GM21576 (cell line): ENCODE results near the gene ENOX2.

Experiments used
- ATAC-seq: cut with Tn5 transposase; IDR thresholded peaks from one replicate; pipeline ENCODE4 v1.9.1; 2021; ENCODE audit warnings: mild to moderate bottlenecking, moderate library complexity; ENCODE audit not compliant: unreplicated experiment

The ENOX2 gene

DNA sequence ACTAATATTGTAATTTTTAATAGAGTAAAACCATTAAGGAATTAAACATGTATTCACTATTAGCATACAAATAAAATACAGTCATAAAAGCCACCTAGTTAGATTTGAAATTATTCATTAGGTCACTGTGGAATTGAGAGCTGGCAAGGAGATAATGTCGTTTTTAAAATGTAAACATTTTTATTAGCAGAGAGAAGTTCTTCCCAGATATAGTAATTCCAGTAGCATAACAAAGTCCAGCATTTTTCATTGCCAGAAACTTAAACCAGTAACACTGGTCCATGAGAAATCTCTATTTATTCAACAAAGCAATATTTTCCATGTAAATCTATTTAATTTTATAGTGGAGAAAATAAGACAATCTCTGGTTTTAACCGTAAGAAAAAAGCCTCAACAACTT lies 17.5 kb downstream of the ENOX2 start:
- ATAC-seq, result no peak

DNA sequence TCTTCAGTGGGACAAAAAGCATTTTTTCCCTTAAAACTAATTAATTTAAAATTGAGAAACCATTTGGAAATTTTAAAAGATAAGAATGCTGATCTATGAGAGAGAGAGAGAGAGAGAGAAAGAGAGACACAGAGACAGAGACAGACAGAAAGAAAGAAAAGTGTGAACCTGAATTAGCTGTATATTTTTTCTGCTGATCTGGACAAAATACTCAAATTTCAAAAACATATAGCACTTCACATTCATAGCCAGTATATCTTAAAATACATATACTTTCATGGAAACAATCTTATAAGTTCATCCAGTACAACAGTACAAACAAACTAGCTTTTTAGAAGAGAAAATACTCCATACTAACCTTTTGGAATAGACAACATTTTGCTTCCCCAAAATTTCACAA lies 18.4 kb downstream of the ENOX2 start:
- ATAC-seq, result no peak

DNA sequence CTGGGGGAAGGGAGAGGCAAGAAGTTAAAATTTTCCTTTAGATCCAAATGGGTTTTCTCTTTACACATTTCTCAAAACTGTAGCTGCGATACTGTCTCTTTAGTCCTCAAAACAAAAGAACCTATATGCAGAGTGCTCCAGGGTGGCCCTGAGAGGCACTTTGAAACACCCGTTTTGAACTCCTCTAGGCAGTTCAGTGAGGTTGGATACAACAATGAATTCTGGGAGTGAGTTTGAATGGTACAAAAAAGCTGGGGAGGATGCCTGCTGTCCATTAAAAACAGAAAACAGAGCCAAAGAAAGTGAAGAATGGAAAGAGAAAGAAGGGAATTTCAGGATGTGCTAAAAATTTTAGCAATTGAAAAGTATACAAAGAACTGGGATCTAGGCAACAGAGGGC lies 23.1 kb downstream of the ENOX2 start:
- ATAC-seq, result no peak

DNA sequence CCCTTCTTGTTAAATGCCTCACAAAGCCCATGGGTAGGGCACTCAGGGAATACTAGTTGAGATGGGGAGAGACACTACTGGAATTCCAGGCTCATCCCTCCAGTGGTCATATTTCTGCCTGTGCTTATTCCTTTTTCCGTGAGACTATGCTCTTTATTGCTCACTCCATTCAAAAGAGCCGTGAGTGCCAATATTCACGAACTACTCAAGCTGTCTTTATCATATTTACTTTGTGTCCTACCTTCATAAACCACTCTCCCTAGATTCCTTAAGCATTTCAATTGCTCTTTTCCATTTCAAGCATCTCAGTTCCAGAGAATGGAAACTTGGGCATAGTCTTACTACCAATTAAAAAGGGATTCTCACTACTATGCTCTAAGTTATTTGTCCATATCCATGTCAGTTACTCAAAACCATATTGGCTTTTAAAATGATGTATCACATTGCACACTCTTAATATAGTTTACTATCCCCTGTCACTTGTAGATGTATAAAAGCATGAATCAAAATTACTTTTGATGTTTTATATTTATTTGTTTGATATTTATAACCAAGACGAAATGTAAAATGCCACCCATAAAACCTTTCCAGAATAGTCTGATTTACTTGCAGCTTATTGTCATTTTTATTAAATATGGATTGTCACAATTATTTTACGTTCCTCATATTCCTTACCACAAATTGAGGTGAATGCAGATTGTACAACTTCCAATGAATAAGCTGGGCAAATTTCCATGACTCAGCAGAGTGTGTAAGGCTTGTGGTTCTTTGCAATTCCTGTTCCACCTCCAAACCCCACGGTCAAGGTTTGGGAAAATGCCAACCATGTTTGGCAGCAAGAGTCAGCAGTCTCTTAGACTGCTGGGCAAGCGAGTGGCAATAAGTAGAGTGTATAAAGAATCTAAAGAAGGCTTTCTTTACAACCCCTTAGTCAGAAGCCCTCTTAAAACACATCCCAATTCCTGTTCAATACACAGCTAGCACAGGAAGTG lies 24.4 kb downstream of the ENOX2 start:
- ATAC-seq, result no peak

DNA sequence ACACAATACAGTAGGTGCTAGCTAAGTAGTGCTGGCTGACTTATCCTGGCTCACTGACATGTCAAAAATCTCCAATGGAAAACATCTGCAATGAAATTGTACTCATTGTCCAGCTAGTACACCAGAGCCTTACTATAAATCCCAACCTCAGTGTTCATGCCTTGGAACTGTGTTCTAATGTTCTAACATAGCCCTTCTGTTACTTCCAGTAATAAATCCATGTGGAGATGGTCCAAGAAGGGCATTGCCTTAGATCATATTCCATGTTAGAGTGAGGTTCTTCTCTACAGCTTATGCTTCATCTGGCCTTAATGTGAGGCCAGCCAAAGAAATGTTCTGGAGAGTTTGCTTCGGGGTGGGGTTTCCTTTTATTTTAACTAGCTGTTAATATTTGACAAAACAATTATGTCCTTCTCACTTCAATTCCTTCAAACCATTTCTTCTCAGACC lies 25.1 kb downstream of the ENOX2 start:
- ATAC-seq, result no peak

DNA sequence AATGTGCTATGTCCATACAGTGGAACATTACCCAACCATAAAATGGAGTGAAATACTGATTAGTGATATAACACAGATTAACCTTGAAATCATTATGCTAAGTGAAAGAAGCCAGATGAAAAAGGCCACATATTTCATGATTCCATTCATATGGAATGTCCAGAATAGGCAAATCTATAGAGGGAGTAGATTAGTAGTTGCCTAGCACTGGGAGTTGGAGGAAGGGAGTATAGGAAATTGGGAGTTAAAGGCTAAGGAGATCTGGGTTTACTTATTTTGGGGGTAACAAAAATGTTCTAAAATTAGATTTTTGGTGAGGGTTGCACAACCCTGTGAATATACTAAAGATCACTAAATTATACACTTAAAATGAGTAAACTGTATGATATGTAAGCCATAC lies 26.8 kb downstream of the ENOX2 start:
- no peak for ATAC-seq

DNA sequence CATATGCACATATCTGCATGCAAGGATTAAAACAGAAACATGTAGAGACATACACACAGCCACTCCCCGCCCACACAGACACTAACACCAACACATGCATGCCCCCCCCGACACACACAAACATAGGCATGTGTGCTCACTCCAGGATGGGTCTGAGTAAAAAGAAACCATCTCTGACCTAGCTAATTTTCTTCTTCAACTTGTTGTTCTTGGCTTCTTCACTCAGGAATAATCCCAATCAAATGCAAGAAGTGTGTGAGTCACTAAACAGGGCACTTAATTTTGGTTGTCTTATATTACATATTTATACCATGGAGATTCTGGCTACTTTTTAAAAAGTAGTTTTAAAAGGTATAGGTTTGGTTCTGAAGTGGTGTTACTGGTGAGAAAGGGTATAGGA lies 28.3 kb downstream of the ENOX2 start:
- no peak for ATAC-seq

DNA sequence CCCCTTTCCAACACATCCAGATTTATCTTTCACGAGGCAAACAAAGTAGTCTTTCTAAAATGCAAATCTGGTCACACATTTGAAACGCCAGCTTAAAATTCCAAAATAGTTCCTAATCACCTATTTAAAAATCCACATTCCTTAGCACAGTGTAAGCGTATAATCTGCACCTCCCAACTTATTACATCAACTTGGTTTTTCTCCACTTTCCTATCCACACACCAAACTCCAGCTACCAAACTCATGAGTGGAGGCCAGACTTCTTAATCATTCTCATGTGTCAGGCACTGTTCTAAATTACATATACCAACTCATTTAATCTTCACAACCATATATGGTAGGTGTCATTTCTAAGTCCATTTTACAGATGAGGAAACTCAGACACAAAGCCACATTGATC lies 33.8 kb downstream of the ENOX2 start:
- ATAC-seq, result no peak

DNA sequence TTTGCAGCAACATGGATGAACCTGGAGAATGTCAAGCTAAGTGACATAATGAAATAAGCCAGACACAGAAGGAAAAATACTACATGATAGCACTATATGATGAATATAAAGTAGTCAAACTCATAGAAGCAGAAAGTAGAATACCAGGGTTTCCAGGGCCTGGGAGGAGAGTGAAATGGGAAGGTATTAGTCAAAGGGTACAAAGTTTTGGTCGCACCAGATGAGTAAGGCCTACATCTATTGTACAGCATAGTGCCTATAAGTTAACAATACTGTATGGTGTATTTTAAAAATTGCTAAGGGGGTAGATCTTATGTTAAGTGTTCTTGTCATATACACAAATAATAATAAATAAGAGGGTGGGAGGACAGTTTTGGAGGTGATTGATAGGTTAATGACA lies 41.5 kb downstream of the ENOX2 start:
- ATAC-seq, result no peak

DNA sequence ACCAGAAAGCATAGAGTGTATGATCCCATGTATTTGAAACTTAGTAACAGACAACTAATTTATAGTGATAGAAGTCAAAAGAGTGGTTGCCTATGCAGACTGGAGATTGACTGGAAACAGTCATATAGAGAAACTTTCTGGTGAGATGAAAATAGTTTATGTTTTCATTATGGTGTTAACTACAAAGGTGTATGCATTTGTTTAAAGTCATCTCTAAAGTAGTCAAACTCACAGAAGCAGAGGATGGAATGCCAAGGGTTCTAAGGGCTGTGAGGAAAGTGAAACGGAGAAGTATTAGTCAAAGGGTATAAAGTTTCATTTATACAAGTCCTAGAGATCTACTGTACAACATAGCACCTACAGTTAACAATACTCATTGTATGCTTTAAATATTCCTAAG lies 45.8 kb downstream of the ENOX2 start:
- peak; percentile 90 for ATAC-seq

DNA sequence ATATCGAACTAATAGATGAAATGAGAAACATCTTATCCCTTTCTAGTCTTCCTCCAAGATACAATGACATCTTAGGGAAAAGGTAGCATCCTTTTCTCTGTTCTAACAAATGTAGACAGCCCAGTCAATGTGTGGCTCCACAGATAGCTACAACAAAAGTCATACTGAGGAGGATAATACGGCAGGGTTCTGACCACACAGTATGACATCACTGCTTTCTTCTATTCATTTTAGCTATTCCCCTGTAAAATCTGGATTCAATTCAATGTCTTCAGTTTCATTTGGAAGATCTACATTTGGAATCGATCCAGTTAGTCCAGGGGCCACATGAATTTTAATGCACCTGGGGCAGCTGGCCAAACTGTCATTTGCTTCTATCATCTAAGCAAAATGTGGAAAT lies 51.4 kb downstream of the ENOX2 start:
- ATAC-seq, result no peak

DNA sequence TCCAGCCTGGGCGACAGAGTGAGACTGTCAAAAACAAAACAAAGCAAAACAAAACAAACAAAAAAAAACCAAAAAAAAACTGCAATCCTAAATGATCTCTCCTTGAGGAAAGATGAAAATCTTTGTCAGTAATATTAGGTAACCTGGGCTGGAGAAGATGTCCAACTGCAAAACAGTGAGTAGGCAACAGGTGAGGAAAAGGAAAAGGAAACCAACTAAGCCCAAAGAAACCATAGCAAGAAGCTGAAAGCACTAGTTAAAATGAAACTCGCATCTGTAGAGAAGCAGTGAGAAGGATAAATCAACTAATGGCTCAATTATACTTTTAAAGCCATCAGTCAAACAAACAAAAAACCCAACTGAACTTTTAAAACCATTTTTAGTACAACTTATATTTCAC lies 54.2 kb downstream of the ENOX2 start:
- ATAC-seq, result peak; percentile 74

DNA sequence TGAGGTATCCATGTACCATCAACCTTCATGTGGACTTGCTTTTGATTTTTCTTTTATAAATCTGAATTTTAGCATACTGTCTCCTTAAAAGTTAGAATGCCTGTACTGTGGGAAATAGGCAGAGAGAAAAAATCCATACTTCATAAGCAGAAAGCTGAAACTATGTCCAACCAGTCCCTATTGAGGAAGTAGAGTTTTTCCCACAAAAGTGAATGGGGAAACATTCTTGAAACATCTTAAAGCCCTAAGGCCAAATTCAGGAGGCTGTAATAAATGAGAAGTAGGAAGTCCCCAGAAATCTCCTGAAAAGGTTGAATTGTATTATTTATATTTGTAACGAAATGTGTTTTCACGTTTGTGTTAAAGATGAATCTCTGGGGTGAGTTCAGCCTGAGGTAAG lies 56.3 kb downstream of the ENOX2 start:
- no peak for ATAC-seq

DNA sequence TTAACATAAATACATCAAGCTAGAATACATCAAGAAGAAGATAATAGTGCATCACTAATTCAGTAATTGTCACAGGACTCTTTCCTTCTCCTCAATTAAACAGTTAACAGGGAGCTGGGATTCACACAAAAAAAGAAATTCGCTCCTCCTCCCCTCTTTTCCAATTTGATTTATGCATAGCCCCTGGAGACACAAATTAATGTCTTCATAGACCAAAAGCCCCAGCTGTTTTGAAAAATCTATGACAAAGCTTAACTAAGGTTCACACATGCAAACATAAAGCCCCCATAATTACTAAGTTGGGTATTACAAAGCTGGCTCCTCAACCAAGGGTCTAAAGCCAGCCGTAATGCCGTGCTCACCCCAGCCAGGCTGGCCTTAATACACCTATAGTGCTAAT lies 61.2 kb downstream of the ENOX2 start:
- no peak for ATAC-seq

DNA sequence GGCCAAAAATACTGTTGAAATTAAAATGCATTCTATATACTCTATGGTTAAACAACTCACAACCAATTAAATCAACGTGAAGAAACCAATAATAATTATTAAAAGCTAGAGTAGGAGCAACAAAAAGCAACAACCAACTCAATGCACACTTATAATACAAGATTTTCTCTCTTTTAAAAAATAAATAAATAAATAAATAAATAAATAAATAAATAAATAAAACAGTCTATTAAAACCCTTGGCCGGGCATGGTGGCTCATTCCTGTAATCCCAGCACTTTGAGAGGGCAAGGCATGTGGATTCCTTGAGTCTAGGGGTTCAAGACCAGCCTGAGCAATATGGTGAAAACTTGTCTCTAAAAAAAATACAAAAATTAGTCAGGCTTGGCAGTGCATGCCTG lies 62.7 kb downstream of the ENOX2 start:
- ATAC-seq, result no peak

DNA sequence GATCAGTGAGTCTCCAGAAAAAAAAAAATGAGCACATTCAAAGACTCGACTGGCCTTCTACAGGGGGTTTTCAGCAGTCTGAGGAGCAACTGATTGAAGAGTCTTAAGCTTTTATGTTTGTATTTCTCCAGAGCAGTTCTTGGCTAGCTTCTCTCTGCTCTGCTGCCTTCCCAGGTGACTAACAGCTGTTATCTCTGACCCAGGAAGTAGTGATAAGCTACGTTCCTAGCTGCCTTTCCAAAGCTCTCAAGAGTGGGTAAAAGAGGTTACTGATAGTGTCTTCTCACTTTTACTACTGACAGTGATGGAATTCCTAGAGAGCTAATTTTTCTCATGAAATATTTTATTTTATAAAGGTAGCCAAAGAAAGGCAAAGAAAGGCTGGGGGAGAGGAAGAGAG lies 66.6 kb downstream of the ENOX2 start:
- ATAC-seq, result peak; percentile 49

DNA sequence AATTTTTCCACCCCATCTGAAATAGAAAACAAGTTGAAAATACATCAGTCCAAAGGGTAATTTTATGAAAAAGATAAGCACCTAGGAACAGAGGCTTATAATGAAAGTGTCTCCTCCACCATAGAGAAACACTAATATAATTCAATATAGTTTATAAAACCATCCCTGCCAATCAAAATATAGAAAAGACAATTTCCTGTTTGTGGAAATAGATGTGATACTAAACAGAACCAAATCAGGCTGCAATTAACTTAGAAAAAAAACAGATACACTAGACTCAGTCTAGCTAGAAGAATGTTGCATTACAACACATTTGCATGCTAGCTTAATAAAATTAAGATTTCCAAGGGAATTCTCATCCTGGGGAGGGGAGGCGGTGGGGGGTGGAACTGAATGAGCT lies 68.2 kb downstream of the ENOX2 start:
- ATAC-seq, result no peak

DNA sequence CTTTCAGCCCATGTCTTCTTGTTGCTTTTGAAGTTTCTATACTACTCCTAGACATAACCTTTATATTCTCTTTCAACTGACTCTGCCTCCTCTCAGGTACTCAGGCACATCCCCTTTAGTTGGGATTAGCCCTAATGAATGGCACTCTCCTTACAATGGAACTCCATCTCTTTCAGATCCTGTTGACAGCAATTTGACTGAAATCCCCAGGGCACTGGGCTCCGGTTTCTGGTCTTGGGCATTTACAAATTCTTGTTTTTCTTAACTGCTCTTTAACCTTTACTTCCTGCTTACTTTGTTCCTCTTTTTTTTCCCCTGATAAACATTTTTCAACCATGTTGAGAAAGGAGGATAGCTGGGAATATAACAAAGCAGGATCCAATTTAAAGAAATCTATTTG lies 68.9 kb downstream of the ENOX2 start:
- no peak for ATAC-seq

DNA sequence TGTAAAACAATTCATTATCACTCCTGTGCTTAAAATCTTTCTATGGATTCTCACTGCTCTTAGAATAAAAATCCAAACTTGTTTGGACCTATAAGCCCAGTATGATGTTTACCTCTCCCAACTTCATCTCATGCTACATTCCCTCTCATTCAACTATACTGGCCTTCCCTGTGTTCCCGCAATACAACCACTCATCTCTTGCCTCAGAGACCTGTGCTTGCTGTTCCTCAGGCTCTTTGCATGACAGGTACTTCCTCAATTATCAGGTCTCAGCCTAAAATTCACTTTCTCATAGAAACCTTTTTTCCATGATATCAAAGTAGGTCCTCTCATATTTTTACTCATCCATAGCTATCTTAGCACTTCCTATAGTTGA lies 71.7 kb downstream of the ENOX2 start:
- no peak for ATAC-seq

DNA sequence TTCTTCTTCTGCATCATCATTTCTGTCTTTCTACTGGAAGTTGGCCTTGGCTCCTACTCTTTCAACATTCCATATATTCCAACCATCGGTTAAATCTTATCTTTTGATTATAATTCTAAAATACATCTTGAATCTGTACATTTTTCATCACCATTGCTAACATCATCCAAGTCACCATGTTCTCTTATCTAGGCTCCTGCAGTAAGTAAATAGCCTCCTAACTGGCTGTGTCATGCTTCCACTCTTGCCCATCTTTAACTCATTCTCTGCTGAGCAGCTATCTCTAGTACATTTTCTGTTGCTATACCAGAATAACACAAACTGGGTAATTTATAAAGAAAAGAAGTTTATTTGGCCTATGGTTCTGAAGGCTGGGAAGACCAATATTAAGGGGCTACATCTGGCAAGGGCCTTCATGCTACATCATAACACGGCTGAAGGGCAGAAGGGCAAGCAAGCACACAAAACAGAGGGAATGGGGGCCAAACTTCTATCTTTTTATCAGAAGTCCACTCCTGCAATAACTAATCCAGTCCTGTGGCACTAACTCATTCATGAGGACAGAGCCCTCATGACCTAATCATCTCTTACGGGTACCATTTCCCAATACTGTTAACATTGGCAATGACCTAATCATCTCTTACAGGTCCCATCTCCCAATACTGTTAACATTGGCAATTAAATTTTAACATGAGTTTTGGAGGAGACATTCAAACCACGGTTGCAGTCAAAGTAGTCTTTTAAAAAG lies 72.2 kb downstream of the ENOX2 start:
- no peak for ATAC-seq

DNA sequence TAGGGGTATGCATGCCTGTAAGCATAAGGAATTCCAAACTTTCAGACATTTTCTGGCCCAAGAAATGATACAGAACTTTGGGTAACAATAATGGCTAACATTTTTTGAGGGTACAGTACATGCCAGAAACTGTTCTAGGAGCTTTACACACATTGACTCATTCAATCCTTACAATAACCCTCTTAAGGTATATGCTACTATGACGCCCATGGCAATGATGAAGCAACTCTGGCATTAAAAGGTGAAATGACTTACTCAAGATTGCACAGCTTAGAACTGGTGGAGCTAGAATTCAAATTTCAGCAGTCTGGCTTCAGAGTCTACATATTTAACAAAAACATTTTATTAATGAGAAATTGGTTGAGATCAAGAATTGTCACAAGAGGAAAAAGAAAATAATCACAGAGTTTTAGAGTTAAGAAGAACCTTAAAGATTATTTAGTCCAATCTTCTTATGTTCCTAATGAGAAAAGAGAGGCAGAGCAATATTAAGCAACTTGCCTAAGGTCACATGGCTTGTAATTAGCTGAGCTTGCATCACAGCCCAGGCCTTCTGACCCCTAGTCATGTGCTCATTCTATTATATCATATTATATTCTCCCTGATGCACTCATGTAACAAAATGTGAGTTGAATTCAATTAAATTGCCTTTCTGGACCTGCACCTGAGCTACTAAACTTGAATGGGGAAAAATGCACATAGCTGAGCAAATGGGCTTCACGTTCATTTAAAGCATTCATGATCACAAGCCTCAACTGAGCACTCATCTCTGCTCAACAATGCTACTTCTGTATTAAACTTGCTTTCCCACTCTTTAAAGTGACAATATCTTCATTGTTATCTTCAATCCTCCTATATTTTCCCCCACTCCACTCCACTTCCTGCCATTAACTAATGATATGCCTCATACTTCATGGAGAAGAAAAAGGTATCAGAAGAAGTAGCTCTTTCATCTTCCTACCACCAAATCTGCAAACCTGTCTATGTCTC lies 73.2 kb downstream of the ENOX2 start:
- no peak for ATAC-seq
